ENCODE data around the gene CPHXL.

DNA sequence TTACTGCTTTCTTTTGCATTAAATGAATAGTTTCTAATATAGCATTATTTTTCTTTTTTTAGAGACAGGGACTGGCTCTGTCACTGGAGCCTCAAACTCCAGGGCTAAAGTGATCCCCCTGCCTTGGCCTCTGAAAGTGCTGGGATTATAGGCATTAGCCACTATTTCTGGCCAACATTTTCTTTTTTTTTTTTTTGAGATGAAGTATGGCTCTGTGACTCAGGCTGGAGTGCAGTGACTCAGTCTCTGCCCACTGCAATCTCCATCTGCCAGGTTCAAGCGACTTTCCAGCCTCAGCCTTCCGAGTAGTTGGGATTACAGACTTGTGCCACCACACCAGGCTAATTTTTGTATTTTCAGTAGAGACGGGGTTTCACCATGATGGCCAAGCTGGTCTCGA, 23.0 kb downstream of the CPHXL start:
- TF ChIP-seq POLR2A (IDR thresholded peaks at IDR 0.05) = no peak
- TF ChIP-seq, protein P1, sequence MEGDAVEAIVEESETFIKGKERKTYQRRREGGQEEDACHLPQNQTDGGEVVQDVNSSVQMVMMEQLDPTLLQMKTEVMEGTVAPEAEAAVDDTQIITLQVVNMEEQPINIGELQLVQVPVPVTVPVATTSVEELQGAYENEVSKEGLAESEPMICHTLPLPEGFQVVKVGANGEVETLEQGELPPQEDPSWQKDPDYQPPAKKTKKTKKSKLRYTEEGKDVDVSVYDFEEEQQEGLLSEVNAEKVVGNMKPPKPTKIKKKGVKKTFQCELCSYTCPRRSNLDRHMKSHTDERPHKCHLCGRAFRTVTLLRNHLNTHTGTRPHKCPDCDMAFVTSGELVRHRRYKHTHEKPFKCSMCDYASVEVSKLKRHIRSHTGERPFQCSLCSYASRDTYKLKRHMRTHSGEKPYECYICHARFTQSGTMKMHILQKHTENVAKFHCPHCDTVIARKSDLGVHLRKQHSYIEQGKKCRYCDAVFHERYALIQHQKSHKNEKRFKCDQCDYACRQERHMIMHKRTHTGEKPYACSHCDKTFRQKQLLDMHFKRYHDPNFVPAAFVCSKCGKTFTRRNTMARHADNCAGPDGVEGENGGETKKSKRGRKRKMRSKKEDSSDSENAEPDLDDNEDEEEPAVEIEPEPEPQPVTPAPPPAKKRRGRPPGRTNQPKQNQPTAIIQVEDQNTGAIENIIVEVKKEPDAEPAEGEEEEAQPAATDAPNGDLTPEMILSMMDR (IDR thresholded peaks at IDR 0.05) = no peak
